GM19023 (cell line): Measurements from ENCODE around the gene NTN1.
"Not testable (repeated sequence)": the region's sequence is repeated elsewhere in the genome, so short reads cannot be mapped to it uniquely, and the experiment has no call there.

Source experiments
- ATAC-seq: cut with Tn5 transposase; IDR thresholded peaks from one replicate; pipeline ENCODE4 v1.9.1; 2021; ENCODE audit warnings: mild to moderate bottlenecking, moderate library complexity; ENCODE audit not compliant: unreplicated experiment

The NTN1 gene

DNA sequence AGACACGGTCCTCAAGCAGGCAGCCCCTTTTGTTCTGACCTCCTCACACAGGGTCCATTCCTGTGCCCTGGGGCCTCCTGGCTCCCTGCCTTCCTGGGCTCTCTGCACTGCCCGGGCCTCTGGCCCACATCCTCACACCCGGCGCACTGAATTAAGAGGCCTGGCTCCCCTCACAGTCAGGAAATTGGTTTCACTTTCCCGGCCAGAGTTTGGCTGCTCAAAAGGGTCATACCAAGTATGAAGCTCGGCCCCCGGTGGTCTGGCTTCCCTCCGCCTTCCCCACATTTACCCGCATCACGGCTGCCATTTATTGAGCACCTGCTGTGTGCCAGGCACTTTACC, 220.0 kb downstream of the NTN1 start:
- ATAC-seq, result no peak

DNA sequence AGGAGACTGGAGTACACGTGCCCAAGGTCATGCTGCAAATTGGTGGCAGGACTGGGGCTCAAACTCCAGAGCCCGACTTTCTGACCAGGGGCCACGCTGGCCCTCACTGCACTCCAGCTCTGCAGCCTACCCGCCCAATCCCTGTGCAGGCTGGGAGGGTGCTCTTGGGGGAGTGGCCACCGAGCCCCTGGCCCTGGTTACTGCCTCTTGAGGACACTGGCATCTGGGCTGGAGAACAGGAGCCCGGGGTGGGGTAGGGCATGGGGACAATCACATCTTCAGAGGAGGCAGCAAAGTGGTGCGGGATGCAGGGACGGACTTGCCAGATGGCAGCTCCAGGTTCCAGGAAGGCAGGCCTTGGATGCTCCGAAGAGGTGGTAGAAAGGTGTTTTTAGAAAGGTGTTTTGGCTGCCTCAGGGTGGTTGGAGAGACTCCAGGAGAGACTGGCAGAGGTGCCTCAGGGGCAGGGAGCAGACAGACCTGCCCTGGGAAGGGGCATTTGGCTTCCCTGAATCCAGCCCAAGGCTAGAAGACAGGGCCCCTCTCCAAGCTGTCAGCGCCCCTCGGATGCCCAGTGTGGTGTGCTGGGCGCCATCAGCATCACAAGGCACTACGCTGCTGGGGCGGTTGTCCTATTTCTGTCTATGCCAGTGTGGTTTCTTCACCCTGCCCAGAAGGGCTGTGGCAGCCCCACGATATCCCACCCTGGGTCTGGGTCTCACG, 220.6 kb downstream of the NTN1 start:
- no peak for ATAC-seq

DNA sequence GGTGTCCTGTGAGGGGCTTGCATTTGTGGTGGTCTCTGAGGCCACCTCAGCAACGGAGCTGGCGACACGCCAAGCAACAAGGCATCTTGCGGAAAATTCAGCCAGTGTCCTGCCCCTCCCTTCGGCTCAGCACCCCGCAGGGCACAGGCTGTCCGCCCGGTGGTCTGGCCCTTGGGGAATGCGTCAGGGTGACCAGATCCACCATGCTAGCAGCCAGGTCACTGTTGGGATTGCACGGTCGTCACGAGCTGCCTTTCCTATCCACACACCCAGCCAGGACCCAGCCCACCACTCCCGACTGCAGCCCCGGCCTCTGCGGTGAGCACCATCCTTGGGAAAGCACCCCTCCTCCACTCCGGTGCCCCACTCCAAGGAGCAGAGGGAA, 221.2 kb downstream of the NTN1 start:
- ATAC-seq, result no peak

DNA sequence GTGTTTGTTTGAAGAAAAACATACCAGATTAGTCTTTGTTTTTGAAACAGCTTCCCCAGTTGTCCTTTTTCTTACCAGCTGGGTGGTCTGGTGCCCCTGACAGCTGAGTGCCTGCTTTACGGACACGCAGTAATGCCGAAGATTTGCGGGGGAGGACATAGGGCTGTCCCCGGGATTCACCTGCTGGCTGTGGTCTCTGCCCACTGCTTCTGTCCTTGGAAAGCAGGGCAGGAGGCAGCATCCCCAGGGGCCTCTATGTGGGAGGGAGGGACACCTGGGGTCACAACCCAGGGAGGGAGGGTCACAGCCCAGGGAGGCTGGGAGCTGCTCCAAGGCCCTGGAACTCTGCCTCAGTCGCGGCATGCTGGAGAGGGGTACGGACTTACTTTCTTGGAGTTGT, 221.7 kb downstream of the NTN1 start:
- ATAC-seq, result no peak

DNA sequence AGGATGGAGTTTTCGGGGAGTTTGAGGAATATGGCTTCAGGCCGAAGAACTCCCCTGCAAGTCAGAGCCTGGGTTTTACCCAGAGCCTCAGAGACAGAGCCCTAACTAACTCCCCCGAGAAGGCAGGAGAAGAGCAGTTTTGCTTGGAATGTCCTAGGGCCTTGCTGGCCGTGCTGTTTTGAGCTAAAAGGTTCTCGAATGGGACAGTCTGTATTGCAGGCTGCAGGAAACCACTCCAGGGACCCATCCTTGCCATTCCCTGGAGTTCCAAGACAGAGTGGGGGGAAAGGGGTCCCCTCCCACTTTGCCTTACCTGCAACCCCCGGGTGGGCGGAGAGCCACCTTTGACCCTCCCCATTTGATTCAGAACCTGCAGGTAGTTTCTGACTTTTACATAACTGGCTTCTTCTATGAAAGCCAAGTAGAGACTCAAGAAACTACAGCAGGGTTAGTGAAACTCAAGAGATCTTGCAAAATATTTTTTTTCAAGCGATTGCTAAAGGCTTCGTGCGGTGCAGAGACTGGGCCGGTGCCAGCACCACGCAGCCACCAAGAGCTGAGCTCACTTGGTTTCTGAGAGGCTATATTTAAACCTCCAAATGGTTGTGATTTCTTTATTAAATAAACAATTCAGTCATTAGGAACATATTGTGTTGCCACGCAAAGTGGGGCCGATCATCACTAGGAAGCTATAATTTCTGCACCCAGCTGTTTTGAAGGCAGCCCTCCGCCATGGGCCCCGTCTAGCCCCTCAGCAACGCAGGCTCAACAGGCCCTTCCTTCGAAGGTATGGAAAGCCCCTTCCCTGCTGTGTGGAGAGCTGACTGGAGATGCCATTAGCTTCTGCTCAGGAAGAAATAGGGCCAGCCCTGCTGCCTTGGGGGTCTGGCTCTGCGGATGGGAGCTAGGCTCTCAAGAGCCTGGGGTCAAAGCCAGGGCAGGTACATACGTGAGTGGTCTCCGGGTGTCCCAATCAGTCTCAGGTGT, 223.0 kb downstream of the NTN1 start:
- no peak for ATAC-seq

DNA sequence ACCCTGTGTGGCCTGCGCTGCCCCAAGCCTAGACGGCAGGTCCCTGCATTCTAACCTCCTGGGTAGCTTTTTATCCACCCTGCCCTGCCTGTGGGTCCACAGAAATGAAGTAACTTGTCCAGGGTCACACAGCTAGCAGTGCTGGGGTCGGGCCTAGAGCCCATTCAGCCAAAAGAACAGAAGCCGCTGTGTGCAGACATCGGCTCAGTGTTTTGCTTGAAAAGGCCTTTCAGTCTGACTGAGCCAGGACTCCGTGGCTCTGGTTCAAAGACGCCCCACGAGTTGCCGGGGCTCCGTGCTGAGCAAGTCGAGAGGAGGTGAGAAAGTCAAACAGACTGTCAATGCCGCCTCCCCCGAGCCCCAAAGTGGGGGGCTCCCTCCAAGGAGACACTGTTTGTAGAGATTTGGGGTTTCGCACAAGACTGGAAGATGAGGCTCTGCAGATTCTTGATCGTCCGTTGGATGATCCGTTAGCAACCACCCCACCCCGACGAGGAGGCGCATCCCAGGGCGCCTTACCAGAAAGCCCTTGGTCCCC, 226.2 kb downstream of the NTN1 start:
- ATAC-seq, result no peak

DNA sequence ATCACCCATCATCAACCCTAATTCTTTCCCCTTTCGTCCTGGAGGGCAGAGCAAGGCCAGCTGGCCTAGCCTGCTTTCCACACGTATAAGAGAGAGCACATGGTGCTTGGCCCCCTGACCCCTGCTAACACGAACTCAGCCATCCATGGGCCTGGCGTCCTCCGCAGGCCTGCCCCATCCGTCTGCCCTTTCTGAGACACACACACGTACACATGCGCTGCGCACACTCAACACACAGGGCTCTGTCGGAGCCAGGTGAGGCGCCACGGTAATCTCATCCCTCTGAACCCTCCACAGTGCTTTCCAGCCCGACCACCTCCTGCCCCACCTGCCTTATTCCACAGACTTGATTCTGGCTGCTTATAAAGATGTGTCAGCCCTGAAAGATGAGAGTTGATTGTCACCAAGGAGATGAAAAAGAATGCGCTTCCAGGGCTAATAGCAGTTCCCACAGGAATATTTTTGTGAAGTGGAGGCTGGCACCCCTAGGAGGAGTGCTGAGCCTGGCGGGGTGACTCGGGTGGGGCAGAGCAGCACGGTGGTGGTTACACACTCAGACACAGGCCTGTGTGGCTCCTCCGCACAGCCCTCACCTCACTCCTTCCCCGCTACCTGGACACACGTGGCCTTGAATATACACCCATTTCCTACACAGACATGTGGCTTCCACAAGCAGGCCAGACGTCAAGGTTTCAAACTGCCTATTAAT, 228.1 kb downstream of the NTN1 start:
- ATAC-seq, result no peak

DNA sequence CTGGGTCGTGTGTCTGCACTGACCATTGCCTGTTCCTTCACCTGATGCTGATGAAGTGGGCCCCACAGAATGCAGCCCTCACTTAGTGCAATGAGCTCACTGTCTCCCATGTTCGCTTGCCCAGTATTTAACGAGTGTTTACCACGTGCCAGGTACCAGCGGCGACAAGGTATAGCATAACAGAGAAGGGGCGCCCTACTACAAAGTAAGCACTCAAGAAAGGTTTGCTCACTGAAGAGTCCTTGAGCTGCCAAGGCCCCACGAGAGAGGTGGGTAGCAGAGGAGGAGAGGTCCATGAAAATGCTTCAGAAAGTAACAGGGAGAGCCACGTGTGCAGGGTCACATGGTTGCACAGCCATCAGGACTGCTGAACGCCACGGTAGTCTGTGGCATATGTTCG, 230.0 kb downstream of the NTN1 start:
- no peak for ATAC-seq

DNA sequence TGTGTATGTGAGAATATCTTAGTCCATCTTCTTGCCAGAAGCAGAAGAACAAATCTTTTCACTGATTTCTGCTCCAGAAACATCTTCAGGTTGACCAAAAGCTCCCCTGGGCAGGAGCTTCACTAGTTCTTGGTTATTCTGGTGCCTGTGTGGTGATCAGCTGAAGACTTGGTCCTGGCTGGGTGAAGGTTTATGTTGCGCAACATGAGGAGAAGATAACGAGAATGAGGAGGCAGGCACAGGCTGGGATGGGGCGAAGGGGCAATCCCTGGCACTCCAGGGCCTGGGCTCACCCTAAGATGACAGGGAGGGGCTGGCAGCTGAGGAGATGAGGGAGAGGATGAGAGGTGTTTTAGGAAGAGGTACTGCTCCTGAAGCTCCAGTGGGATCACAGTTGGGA, 232.0 kb downstream of the NTN1 start:
- no peak for ATAC-seq

DNA sequence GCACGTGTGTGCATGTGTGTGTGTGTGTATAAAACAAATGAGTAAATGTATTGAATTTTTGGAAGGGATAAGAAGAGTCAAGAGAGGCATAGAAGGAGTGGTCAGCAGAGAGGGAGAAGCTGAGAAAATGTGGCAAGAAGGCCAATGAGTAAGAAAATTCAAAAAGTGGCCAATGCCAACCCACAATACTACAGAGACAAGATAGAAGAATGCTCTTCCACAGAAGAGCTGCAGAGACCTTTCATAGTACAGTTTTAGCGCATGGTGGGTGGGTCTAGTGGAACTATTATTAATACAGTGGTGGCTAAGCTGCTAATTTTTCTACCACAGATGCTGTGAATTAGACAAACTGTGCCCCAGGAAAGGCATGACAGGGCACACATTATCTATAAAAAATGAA, 233.5 kb downstream of the NTN1 start:
- ATAC-seq, result no peak

DNA sequence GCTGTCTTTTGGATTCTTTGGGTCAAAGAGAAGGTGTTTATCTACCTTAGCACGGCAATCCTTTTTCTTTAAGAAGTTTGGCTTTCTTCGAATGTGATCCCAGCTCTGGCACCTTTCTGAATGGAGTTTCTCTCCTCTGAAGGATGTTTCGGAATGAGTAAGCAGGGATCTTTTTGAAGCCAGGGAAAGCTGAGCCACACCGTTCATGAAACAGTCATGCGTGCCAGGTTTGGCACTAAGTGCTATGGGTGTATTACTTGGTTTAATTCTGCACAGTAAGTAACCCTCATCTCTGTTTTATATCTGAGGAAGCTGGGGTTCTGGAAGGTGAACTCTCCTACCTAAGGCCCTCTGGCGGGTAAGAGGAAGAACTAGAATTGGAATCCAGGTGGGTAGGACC, 234.5 kb downstream of the NTN1 start:
- no peak for ATAC-seq

DNA sequence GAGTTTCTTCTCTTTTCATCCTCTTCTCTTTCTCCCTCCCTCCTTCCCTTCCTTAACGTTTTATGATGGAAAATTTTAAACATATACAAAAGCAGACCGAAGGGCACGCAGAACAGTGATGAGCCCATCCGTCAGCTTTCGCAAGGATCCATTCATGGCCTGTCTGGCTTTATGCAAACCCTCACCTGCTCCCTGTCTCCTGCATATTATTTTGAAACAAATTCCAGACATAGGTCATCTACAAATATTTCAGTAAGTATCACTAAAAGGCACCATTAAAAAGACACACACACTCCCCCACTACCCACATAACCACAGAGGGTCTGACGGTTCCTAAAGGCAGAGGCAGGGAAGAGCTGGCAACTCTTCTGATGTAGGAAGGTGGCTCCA, 235.0 kb downstream of the NTN1 start:
- ATAC-seq, result no peak

DNA sequence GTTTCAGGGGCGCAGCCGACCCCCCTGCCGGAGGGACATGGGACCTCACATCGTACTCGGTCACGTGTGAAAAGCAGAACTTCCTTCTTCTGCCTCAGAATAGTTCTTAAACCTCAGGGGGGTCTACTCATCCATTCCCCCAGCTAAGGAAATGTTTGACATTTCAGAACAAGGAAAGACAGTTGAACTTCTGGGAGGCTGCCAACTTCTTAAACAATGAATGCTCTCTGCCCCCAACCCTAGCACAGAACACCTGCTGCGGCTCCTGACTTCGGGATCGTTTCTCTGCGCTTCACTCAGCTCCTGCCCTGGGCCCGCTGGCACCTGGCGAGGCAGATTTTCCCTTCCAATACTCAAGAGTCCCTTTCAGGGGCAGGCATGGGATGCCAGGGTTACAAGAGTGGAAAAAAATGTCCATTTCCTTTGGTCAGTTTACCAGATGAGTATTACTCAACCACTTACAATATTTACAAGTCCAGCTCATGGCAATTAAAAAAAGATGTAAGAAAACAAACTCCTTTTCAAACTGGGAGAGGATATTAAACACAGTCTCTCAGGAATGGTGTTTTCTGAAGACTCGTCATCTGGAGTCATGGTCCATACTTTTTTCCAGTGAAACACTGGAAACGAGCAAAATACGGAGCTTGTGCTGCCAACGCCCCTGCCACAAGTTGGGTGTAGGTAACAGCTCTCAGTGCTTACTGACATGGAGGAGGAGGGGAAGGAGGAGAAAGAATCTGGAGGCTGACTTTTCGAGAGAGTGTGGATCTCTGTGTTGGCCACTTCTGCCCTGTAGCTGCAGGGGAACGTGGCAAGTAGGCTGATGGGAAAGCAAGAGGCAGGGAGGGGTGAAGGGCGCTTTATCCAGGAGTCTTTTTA, 235.7 kb downstream of the NTN1 start:
- no peak for ATAC-seq

DNA sequence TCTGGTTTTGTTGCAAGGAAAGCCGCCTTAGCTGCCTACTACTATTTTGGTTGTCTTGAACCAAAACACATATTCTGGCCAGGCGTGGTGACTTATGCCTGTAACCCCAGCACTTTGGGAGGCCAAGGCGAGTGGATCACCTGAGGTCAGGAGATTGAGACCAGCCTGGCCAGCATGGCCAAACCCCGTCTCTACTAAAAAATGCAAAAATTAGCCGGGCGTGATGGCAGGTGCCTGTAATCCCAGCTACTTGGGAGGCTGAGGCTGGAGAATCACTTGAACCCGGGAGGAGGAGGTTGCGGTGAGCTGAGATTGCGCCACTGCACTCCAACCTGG, 236.3 kb downstream of the NTN1 start:
- ATAC-seq, result not testable (repeated sequence)

DNA sequence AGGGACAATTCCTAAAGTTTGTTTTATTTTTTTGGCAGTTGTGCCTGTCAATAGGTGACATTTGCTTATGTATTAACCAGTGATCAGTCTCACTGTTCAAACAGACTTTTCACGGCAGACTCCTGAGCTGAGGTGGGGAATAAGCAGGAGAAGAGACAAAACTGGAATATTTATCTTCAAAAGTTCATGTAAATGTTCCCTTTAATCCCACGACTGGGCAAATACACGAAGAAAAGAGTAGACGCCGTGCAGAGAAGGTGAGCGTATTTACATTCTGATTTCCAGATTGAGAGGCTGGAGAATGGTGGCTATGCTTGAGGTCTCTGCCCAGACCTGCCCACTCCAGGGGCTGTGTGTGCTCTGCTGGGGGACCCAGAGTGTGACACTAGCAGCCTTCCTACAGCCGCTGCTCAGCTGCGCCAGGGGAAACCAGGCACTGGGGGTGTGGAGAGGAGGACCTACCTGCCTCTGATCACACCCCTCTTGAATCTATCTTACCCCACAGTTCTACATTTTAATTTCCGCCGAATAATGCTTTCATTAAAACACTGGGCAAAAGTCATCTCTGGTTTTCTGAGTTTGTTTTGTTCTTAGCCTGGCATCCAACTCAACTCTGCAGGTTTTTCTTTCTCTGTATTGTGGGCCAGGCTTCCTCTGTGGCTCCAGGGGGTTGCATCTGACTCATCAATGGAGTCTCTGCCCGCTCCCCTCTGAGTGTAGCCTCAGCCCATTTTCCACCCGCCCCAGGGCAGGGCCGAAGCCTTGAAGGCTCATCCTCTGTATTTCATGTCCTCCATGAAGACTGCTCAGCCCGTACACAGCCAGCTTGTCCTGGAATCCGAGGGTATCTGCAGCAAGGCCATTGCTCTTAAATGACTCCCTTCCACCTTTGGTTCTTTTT, 237.1 kb downstream of the NTN1 start:
- no peak for ATAC-seq

DNA sequence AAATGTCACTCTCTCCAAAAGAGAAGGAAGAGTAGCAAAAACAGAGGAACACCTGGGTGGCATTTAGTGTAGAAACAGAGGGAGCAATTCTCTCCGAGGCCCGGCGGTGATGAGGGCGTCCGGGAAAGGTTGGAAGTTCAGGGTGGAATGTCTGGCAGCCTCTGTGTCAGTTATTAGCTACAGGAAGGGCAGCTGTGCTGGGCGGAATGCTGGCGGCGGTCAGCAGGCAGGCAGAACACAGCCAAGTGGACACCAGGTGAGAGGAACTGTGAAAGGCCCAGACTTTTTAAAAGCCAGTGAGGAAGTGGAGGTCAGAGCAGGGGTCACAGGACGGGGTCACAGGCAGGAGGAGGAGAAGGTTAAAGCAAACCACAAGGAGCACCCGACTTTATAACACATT, 238.1 kb downstream of the NTN1 start:
- ATAC-seq, result no peak

DNA sequence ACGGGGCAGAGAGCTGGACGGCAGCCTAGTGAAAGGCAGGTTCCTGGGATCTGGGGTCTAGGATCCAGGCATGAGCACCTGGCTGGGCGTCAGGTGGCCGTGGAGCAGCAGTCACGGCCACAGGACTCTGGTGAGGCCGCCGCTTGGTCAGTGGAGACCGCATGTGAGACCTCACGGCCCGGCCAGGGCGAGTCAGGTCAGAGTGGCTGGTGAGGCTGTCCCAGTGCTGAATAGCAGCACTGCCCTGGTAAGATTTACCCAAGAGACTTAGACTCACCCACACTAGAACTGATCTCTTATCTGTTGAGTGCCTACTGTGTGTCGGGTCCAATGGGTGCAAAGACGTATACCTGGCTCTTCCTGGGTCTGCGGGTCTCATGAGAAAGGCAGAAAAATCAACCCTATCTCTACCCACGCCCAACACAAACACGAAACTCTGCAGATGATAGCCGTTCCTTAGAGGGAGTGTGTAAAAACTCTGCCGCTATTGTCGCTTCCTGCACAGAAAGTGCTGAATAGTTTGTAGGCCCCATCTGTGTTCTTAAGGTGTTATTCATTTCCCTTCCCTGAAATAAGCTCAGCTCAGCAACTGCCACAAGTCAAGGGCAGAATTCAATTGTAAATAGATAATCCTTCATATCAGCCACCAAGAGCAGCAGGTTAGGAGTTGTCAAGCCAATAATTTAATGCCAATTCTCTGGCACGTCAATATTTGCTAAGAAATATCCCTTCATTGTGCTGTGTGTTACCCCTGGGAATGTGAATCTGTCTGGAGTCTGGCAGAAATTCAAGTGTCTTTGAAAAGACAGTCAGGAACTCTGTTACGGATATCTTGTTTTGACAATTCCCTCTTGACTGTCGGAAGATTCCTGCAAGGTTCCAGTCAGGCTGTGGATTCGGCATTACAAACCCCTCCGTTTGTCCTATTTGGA, 240.0 kb downstream of the NTN1 start:
- no peak for ATAC-seq

DNA sequence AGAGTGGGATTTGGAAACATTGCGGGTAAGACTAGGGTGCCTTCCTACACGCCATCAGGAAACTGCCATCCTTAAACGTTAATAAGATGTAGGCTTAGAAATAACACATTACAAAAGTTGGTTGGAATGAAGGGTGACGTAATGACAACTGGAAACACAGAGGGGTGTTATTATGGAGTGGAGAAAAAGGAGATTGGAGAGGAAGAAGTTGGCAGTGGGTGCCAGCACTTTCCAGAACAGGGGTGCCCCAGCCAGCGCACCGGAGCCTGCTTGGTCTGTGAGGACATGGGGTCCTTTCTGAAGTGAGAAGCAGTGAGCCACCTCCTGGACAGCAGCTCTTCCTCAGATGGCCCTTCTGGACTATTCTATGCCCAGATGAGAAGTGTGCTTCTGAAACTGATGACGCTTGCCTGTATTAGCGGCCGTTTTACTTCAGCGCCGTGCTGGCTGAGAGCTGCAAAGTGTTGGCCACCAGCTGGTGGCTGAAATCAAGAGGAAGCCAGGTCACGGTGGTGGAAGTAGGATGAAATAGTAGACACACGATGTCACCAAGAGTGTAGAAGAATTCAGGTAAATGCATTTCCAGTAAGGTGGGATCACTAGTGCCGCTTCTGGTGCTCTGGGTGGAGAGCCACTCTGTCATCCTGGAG, 244.8 kb downstream of the NTN1 start:
- ATAC-seq, result no peak
